GM18519 (cell line): ENCODE results near the gene CEACAM5.

Source experiments
- ATAC-seq: cut with Tn5 transposase; IDR thresholded peaks from one replicate; pipeline ENCODE4 v1.9.1; 2021; ENCODE audit warnings: mild to moderate bottlenecking, moderate library complexity; ENCODE audit not compliant: unreplicated experiment, low FRiP score

The CEACAM5 gene

GRCh38 chr19:41708481-41708880 is at the start of gene CEACAM5:
Gene CEACAM5, plus strand, starts transcription at chr19:41708626. Its CDS starts 106 bp downstream, at chr19:41708732.
- no peak for ATAC-seq

DNA sequence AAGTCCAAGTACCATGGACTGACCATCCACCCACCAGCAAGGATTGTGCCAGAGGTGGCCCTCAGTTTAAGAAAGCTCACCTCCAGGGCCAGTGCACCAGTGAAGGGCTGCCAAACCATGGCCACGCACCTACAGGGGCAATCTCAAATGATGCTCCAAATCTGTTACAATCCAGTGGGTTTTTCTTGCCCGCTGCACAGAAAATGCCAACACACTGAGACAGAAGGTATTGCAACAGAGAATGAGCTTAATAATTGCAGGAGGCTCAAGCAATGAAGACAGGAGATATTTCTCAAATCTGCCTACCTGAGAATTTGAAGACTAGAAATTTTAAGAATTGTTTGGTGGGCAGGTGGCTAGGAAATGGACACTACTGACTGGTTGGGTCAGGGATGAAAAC is 42.4 kb upstream of the CEACAM5 start:
- ATAC-seq = no peak

DNA sequence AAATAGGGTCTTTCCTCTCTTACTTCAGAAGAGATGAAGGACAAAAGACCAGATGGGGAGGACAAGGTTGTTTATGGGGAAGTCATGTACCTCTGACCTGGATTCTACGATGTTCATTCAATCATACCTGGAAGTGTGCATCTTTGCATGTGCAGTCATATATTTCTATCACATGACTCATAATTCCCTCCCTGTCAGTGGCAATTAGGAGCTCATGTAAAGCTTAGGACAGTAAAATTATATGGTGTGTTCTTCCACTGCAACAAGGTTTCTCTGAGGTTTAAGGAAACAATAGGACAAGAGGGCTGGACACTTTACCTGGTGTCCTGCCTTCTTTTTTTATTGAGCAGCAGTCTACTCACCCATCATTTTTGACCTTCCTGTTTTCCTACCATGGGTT is 40.1 kb upstream of the CEACAM5 start:
- no peak for ATAC-seq

- ATAC-seq = no peak
Observed at GRCh38 chr19:41670755-41671154, 37.7 kb upstream of the CEACAM5 start.

- no peak for ATAC-seq
Observed at GRCh38 chr19:41671486-41671885, 36.9 kb upstream of the CEACAM5 start.

DNA sequence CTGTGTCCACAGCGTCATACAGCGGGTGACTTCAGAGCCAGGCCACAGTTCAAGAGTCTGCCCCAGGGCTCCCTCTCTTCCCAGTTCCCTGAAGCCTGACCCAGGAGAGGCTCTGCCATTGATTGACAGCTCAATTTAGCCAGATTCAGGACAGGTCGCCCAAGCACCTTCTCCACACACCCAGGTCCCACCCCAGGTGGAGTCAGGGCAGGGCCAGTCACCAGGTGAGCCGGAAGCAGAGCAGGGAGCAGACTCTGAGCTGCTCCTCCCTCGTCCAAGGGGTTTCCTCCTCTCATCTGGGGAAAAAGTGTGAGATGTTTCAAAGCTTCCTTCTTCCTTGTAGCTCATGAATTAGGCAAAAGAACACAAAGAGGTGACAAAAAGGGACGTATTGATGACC is 26.0 kb upstream of the CEACAM5 start:
- ATAC-seq = no peak

- ATAC-seq = no peak
Observed at GRCh38 chr19:41687419-41687818, 21.0 kb upstream of the CEACAM5 start.

- no peak for ATAC-seq
Observed at GRCh38 chr19:41688098-41688497, 20.3 kb upstream of the CEACAM5 start, which contains the start of gene CEACAM7. Gene CEACAM7, minus strand, starts transcription at chr19:41688270. Its CDS starts 105 bp downstream, at chr19:41688165.

DNA sequence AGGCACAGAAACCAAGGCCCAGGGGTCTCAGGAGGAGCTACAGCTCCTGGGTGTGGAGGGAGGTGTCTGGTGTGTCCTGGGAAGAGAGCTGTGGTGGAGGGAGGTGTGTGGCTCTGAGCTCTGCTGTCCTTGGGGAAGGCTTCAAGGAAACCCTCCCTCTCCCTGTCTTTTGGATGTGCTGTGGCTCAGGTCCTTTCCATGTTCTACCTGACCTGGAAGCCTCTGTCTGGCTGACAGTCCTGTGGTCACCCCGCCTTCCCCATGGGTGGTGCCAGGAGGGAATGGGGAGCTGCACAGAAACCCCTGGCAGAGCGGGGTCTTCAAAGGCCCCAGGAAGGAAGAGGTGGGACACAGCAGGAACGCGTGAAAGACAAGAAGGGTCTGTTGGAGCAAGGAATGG is 19.7 kb upstream of the CEACAM5 start:
- ATAC-seq = no peak

DNA sequence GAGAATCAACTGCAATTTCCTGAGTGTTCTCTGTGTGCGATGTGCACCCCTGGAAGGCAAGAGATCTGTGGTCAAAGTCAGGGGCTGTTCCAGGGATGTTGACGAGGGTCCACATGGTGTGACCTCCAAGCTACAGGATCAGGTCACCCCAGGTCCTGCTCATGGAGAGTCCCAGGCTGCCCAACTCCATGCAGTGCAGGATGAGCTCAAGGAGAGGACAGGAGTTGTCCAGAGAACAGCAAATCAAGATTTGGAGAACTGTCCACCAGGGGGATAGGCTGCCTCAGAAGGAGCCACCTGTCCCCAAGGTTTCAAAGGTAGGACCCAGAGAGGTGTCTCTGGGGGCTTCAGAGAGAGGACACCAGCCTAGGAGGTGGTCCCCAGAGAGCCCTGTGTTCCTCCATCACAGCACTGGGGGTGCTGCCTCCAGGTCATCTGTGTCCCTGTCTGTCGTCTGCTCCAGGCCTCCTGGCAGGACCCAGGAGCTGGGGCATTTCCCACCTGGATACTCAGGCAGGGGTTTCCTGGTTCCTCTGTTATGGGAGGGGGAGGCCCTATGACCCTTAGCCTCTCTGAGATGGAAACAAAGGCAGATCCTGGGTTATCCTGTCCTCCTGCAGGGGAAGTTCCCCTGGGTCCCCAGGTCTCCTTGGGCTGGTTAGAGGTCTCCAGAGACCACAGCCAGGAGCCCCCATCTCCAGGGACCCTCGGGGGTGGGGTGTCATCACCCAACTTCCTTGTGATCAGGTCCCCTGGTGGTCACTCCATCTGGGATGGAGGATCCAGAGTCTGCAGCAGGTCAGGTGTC is 18.2 kb upstream of the CEACAM5 start:
- no peak for ATAC-seq

- no peak for ATAC-seq
Observed at GRCh38 chr19:41690801-41691065, 17.7 kb upstream of the CEACAM5 start.

DNA sequence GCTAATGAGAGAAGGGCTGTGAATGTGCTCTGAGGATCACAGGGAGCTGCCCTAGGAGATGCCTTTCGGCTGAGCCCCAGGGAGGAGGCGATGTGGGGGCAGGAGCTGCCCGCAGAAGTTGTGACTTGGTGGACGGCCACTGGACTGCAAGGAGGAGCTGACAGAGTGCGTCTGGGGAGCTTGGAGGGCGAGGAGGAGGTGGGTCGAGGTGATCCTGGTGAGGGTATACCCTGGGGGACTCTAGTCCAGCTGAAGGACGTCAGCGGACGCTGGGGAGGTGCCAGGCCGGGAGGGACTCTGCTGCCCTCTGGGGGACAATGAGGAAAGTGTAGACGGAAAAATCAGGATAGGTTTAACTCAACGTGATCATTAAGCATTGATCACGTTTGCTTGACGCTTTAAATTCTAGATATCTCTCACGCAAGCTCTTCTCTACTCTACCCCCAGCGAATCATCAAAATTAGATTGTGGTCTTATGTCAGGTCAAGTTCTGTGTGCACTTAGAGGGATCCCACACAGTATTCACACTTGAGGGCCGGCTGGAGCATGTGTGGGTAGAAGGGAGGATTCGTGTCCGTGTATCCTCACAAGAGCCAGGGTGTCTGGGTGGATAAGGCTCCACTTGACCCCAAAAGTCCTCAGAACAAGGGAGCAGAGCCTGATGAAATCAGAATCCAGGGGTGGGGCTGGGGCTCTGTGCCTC is 17.0 kb upstream of the CEACAM5 start:
- ATAC-seq = no peak

DNA sequence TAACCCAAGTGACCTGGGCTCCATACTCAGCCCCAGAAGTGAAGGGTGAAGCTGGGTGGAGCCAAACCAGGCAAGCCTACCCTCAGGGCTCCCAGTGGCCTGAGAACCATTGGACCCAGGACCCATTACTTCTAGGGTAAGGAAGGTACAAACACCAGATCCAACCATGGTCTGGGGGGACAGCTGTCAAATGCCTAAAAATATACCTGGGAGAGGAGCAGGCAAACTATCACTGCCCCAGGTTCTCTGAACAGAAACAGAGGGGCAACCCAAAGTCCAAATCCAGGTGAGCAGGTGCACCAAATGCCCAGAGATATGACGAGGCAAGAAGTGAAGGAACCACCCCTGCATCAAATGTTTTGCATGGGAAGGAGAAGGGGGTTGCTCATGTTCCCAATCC is 14.2 kb upstream of the CEACAM5 start:
- no peak for ATAC-seq

DNA sequence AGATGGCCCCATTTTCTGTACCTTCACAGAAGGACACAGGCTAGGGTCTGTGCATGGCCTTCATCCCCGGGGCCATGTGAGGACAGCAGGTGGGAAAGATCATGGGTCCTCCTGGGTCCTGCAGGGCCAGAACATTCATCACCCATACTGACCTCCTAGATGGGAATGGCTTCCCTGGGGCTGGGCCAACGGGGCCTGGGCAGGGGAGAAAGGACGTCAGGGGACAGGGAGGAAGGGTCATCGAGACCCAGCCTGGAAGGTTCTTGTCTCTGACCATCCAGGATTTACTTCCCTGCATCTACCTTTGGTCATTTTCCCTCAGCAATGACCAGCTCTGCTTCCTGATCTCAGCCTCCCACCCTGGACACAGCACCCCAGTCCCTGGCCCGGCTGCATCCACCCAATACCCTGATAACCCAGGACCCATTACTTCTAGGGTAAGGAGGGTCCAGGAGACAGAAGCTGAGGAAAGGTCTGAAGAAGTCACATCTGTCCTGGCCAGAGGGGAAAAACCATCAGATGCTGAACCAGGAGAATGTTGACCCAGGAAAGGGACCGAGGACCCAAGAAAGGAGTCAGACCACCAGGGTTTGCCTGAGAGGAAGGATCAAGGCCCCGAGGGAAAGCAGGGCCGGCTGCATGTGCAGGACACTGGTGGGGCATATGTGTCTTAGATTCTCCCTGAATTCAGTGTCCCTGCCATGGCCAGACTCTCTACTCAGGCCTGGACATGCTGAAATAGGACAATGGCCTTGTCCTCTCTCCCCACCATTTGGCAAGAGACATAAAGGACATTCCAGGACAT is 13.4 kb upstream of the CEACAM5 start:
- no peak for ATAC-seq

DNA sequence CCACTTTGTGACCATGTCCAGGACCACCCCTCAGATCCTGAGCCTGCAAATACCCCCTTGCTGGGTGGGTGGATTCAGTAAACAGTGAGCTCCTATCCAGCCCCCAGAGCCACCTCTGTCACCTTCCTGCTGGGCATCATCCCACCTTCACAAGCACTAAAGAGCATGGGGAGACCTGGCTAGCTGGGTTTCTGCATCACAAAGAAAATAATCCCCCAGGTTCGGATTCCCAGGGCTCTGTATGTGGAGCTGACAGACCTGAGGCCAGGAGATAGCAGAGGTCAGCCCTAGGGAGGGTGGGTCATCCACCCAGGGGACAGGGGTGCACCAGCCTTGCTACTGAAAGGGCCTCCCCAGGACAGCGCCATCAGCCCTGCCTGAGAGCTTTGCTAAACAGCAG is 12.7 kb upstream of the CEACAM5 start:
- ATAC-seq = no peak

DNA sequence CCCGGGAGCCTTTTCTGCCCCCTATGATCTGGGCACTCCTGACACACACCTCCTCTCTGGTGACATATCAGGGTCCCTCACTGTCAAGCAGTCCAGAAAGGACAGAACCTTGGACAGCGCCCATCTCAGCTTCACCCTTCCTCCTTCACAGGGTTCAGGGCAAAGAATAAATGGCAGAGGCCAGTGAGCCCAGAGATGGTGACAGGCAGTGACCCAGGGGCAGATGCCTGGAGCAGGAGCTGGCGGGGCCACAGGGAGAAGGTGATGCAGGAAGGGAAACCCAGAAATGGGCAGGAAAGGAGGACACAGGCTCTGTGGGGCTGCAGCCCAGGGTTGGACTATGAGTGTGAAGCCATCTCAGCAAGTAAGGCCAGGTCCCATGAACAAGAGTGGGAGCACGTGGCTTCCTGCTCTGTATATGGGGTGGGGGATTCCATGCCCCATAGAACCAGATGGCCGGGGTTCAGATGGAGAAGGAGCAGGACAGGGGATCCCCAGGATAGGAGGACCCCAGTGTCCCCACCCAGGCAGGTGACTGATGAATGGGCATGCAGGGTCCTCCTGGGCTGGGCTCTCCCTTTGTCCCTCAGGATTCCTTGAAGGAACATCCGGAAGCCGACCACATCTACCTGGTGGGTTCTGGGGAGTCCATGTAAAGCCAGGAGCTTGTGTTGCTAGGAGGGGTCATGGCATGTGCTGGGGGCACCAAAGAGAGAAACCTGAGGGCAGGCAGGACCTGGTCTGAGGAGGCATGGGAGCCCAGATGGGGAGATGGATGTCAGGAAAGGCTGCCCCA is 11.8 kb upstream of the CEACAM5 start:
- ATAC-seq = no peak

GRCh38 chr19:41697198-41697855 is 11.1 kb upstream of the CEACAM5 start:
- ATAC-seq = no peak

DNA sequence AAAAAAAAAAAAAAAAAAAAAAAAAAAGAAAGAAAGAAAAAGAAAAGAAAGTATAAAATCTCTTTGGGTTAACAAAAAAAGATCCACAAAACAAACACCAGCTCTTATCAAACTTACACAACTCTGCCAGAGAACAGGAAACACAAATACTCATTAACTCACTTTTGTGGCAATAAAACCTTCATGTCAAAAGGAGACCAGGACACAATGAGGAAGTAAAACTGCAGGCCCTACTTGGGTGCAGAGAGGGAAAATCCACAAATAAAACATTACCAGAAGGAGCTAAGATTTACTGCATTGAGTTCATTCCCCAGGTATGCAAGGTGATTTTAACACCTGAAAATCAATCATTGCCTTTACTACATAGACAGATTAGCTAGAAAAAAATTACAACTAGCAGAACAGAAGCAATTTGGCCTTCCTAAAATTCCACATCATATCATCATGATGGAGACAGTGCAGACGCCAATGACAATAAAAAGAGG is 9.6 kb upstream of the CEACAM5 start:
- ATAC-seq = no peak

DNA sequence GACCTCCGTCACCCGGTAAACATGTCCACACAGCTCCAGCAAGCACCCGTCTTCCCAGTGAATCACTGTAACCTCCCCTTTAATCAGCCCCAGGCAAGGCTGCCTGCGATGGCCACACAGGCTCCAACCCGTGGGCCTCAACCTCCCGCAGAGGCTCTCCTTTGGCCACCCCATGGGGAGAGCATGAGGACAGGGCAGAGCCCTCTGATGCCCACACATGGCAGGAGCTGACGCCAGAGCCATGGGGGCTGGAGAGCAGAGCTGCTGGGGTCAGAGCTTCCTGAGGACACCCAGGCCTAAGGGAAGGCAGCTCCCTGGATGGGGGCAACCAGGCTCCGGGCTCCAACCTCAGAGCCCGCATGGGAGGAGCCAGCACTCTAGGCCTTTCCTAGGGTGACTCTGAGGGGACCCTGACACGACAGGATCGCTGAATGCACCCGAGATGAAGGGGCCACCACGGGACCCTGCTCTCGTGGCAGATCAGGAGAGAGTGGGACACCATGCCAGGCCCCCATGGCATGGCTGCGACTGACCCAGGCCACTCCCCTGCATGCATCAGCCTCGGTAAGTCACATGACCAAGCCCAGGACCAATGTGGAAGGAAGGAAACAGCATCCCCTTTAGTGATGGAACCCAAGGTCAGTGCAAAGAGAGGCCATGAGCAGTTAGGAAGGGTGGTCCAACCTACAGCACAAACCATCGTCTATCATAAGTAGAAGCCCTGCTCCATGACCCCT is 9.0 kb upstream of the CEACAM5 start:
- ATAC-seq = no peak
